DMS153 treated with DMSO at 0.1 percent for 48 hours (cell line): ENCODE data around the gene KIF4B.

Experiments used
- DNase-seq: peaks from one replicate; lab custom pipeline; 2025; ENCODE audit not compliant: unreplicated experiment; lab: John Stamatoyannopoulos, UW

Gene KIF4B

GRCh38 chr5:155050384-155051019 is 36.9 kb downstream of the KIF4B start:
- DNase-seq, result no peak

DNA sequence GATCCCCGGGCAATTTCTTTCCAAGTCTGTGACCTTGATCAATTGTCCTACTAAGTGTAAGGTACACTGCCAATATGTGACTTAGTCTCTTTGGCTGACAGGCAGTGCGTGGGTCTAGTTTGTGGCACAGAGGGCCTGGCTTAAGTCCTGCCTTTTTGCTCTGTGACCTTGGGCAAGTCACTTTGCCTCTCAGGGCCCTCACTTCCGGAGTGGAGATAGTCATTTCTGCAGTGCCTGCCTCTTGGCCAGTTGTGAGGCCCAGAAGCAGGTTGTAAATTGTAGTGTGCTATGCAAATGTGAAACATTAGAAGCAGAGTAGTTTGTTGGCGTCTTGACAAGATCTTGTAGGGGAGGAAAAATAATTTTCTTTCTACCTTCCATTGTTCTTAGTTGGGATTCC is 39.0 kb downstream of the KIF4B start:
- DNase-seq, result no peak

- no peak for DNase-seq
These were observed 39.9 kb downstream of the KIF4B start for GRCh38 chr5:155053501-155053900.

DNA sequence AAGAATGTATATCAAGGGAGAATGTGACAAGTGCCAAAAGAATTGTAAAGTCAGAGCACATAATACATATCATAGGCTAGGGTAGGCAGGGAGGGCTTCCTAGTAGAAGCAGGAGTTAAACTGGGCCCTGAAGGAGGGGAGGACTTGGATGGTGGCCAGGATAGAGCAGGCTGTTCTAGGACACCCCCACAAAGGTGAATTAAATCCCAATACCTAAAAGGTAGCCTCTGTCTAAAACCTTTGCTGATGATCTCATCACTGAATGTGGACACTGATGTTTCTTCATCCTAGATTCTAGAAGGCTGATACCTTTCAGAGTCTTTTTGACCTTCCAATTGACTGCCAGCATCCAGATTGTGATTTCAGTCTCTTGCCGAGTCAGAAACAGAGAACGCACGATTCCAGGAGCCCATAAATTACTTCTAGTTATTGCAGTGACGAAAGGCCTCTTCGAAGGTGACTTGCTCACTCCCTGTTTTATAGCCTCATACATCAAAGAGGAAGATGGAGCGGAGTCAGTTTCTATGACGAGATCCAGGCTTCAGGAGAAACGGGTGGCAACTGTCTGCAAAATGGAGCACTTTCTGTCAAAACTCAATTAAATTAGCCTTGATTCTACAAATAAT is 43.2 kb downstream of the KIF4B start:
- DNase-seq, result no peak

- DNase-seq, result no peak
These were observed 44.1 kb downstream of the KIF4B start for GRCh38 chr5:155057626-155058025.

DNA sequence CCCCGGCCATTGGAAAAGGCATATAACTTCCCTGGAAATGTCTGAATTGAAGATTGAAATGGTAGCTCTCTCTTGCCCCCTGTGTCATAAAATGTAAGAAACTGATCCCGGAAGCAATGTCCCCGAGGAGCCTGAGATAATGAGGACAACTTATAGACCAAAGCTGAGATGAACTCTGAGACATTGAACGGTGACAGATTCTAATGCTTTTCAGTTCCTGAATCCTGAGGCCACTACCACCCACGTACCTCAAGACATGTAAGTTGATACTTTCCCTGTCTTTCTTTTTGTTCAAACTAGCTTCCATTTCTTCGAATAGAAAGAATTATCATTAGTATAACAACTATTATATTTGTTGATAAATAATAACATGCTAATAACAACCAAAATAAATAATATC is 51.0 kb downstream of the KIF4B start:
- no peak for DNase-seq

DNA sequence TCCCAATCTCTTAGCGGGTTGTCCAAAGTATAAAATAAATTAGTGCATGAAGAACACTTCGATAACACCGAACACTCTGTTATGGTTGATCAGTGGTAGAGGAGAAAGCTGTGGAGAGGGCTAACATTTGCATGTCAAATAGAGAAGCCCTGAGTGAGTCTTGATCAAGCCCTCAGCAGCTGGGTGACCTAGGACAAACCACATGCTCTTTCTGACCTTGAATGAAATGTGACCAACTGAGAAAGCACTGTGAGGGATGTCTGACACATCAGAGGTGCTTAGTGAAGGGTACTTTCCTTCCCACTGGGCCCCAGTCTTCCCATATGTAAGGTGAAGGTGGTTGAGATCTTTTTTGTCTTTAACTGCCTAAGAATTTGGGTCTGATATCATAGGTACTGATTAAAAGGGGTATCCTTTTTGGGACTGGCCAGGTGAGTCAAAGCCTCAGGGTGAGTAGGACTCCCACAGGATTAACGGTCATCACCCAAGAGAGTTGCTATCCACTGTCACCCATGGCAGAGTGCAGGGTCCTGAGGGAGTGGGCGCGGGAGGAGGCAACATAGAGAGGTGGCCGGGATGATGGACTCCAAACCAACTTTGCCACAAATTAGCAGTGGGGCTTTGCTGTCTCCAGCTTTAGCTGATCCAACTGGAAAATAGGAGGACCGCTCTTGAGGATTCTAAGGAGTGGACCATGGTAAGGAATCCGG is 53.5 kb downstream of the KIF4B start:
- no peak for DNase-seq
